Smooth muscle cell (in vitro differentiated cells): Measurements from ENCODE around the gene GALNT9. TPM values are rescaled to one million over a fixed set of nuclear protein-coding genes. Genes with fewer than 3 reads are reported as not detected.
"Not testable (repeated sequence)": the region's sequence is repeated elsewhere in the genome, so short reads cannot be mapped to it uniquely, and the experiment has no call there.

Source experiments
- DNase-seq: peaks from one replicate; lab custom pipeline; 2025; ENCODE audit not compliant: unreplicated experiment; lab: John Stamatoyannopoulos, UW
- H2AFZ ChIP-seq: fragments of 200-600 bp; sonication (generic); 2 replicates; pipeline ENCODE4 v1.6.0; 2016; ENCODE audit warnings: antibody characterized with exemption, low read depth, mild to moderate bottlenecking
- H3F3A ChIP-seq: fragments of 200-600 bp; sonication (generic); 2 replicates; pipeline ENCODE4 v1.6.0; 2017; ENCODE audit warnings: antibody characterized with exemption, low read depth
- H3K27ac ChIP-seq: fragments of 200-600 bp; sonication (generic); 2 replicates; pipeline ENCODE4 v1.5.1; 2016; ENCODE audit warnings: low read depth, mild to moderate bottlenecking
- H3K27me3 ChIP-seq: fragments of 200-600 bp; sonication (generic); 2 replicates; pipeline ENCODE4 v1.6.1; 2016; ENCODE audit warnings: low read depth, mild to moderate bottlenecking
- H3K36me3 ChIP-seq: fragments of 200-600 bp; sonication (generic); 2 replicates; pipeline ENCODE4 v1.5.1; 2016; ENCODE audit warnings: low read depth
- H3K4me1 ChIP-seq: fragments of 200-600 bp; sonication (generic); 2 replicates; pipeline ENCODE4 v1.5.1; 2016; ENCODE audit warnings: low read depth
- H3K4me2 ChIP-seq: fragments of 200-600 bp; sonication (generic); 2 replicates; pipeline ENCODE4 v1.6.0; 2016; ENCODE audit warnings: mild to moderate bottlenecking
- H3K4me3 ChIP-seq: fragments of 200-600 bp; sonication (generic); 2 replicates; pipeline ENCODE4 v1.5.1; 2016; ENCODE audit warnings: mild to moderate bottlenecking
- H3K79me2 ChIP-seq: fragments of 200-600 bp; sonication (generic); 2 replicates; pipeline ENCODE4 v1.6.0; 2016; ENCODE audit warnings: low read depth, mild to moderate bottlenecking
- H3K9ac ChIP-seq: fragments of 200-600 bp; sonication (generic); 2 replicates; pipeline ENCODE4 v1.6.0; 2016; ENCODE audit warnings: low read depth
- H3K9me3 ChIP-seq: fragments of 200-600 bp; sonication (generic); replicated peaks from 2 replicates; pipeline ENCODE4 v1.5.1; 2016; ENCODE audit warnings: low read depth
- H4K20me1 ChIP-seq: fragments of 200-600 bp; sonication (generic); 2 replicates; pipeline ENCODE4 v1.6.0; 2016; ENCODE audit warnings: low read depth
- CTCF ChIP-seq: fragments of 200-600 bp; sonication (generic); IDR thresholded peaks from 2 replicates; pipeline ENCODE4 v1.5.1; 2017; ENCODE audit warnings: borderline replicate concordance, mild to moderate bottlenecking, antibody characterized with exemption; ENCODE audit not compliant: insufficient read depth, poor library complexity, severe bottlenecking
- WGBS: methylation state at CpG from one replicate; pipeline ENCODE4 v1.1.7; 2016; ENCODE audit warnings: low lambda C conversion rate; 5-methylcytosine and 5-hydroxymethylcytosine counted together
- polyA plus RNA-seq: library from polyadenylated mRNA; unstranded; fragments of >200 nt; fragmentation: Nextera tagmentation; extraction: Ambion mirVana; gene quantifications from 2 replicates; pipeline ENCODE4 v1.2.1, GENCODE V29; 2016
- total RNA-seq: library from RNA; depleted of rRNA; stranded (reverse); fragments of >200 nt; gene quantifications from 2 replicates; pipeline ENCODE4 v1.2.3, GENCODE V29; 2014

Gene GALNT9
- total and polyA plus RNA-seq, 2 experiments from 2014 or later: 1.1 TPM; not detected in 1

DNA sequence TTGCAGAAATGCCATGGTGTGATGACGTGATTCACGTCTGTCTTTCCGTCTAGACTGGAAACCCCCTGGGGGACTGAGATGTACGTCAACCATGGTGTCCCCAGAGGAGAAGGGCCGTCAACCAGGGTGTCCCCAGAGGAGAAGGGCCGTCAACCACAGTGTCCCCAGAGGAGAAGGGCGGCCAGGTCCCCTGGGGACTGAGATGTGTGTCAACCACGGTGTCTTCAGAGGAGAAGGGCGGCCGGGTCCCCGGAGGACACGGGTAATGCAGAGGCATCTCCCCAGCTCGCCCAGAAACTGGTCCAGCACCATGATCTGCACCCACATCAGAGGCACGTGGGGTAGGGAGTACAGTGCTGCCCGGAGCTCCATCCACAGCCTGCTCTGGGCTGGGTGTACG is 30.6 kb upstream of the GALNT9 start:
- no peak overlapping the region for H3K4me3 ChIP-seq
- H2AFZ ChIP-seq: no peak overlapping the region
- H4K20me1 ChIP-seq: no peaks in the 10 kb centered on the region
- no peak for DNase-seq
- WGBS: 89% methylated on average over 16 of the region's 16 CpGs
- no peak overlapping the region for H3K9ac ChIP-seq
- no peak overlapping the region for H3K4me2 ChIP-seq
- no peaks in the 10 kb centered on the region for H3K79me2 ChIP-seq
- H3K4me1 ChIP-seq: no peaks in the 10 kb centered on the region
- H3F3A ChIP-seq: no peaks in the 10 kb centered on the region
- H3K27ac ChIP-seq: no peak overlapping the region
- no peaks in the 10 kb centered on the region for H3K9me3 ChIP-seq
- H3K27me3 ChIP-seq: no peaks in the 10 kb centered on the region
- no peaks in the 10 kb centered on the region for H3K36me3 ChIP-seq
- no peak for TF ChIP-seq CTCF

DNA sequence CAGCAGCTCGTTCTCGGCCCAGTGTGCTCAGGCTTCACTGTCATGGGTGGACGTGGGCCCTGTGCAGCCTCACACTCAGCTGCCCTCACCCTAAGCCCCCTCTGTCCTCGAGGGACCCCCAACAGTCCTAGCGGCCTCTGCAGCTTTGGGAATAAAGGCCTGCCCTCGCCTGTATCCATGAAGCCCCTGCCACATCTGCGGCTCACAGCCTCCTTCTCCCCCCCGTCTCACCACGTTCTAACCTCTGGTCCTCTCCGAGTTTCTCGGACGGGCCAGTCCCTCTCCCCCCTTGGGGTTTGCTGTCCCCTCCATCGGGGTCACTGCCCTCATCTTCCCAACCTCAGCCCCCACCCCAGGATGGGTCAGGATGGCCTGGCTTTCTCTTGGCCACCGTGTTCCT is 30.2 kb upstream of the GALNT9 start:
- no peak for TF ChIP-seq CTCF
- Histone ChIP-seq H3K36me3 (no peaks in the 10 kb centered on the region), H3K9ac (no peak overlapping the region), H2AFZ (no peak overlapping the region), H3K79me2 (no peaks in the 10 kb centered on the region), H3K4me1 (no peaks in the 10 kb centered on the region), H3K27ac (no peak overlapping the region), H3F3A (no peaks in the 10 kb centered on the region), H3K4me3 (no peak overlapping the region), H3K4me2 (no peak overlapping the region), H3K9me3 (no peaks in the 10 kb centered on the region), H3K27me3 (no peaks in the 10 kb centered on the region), H4K20me1 (no peaks in the 10 kb centered on the region)
- DNase-seq: no peak
- 96% methylated on average over 11 of the region's 14 CpGs for whole genome bisulfite sequencing

DNA sequence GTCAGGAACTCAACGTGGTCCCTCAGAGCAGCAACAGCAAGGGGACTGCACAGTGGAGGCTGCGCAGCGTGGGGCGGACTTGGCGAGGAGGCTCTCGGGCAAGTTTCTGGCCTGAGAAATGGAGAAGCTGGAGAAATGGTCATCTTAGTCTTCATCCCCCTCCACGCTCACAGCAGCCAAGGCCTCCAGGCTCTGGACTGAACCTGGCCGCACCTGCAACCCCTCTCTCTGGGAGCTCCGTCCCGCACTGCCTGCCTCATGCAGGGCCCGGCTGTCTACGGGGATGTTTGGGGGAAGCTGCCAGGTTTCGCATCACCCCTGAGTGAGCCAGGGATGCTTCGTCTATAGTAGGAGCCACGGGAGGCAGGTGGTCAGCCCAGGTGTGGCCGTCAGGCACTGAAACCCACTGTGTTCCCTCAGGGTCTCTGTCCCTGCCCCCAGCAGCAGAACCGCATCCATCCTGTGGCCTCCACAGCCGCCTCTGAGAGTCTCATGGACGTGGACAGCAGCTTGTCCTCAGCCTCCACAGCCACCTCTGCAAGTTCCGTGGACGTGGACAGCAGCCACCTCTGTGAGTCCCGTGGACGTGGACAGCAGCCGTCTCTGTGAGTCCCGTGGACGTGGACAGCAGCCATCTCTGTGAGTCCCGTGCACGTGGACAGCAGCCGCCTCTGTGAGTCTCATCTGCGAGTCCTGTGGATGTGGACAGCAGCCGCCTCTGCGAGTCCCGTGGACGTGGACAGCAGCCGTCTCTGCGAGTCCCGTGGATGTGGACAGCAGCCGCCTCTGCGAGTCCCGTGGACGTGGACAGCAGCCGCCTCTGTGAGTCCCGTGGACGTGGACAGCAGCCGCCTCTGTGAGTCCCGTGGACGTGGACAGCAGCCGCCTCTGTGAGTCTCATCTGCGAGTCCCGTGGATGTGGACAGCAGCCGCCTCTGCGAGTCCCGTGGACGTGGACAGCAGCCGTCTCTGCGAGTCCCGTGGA is 29.1 kb upstream of the GALNT9 start:
- H4K20me1 ChIP-seq, H3K4me3 ChIP-seq, H3K36me3 ChIP-seq, H2AFZ ChIP-seq, H3K4me1 ChIP-seq, H3K27me3 ChIP-seq, H3K9ac ChIP-seq, H3K27ac ChIP-seq, H3K79me2 ChIP-seq, H3K9me3 ChIP-seq, DNase-seq, H3F3A ChIP-seq, H3K4me2 ChIP-seq: not testable (repeated sequence)
- 95% methylated on average over 42 of the region's 57 CpGs for WGBS

DNA sequence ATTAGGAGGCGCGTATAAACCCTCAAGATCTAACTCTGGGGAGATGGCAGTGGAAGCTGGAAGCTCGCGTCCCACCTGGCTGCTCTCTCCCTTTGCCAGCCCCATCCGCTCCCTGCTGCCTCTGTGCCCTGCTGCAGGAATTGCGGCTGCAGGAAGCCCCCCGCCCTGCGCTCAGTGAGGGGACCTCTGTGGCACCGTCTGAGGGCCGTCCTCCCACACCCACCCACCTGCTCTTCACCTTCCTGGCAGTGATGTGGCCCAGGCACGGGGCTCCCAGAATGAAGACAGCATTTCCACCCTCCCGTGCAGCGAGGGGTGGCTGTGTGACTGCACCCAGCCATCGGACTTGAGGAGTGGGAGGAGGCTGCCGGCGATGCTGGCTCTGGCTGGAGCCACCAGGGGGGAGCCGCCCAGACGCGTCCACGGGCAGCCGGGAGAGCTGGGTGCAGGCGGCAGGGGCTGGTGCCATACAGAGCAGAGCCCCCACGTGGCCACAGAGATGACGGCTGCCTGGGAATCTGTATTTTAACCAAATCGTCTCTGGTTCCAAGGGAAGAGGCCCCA is 28.3 kb upstream of the GALNT9 start:
- WGBS: 91% methylated on average over 24 of the region's 25 CpGs

More for the DNA sequence above, 28.3 kb upstream of the GALNT9 start:
- Histone ChIP-seq H3F3A (no peaks in the 10 kb centered on the region), H3K4me2 (no peak overlapping the region), H3K27ac (no peak overlapping the region), H3K9me3 (no peaks in the 10 kb centered on the region), H2AFZ (no peak overlapping the region), H3K4me3 (no peak overlapping the region), H3K4me1 (no peaks in the 10 kb centered on the region), H3K79me2 (no peaks in the 10 kb centered on the region), H3K36me3 (no peaks in the 10 kb centered on the region), H4K20me1 (no peaks in the 10 kb centered on the region), H3K27me3 (no peaks in the 10 kb centered on the region), H3K9ac (no peak overlapping the region)
- TF ChIP-seq CTCF: no peak
- DNase-seq: no peak
